HepG2 (cell line): Measurements from ENCODE around the gene PDGFRA. TPM values are rescaled to one million over a fixed set of nuclear protein-coding genes. Genes with fewer than 3 reads are reported as not detected.
"Not testable (repeated sequence)": the region's sequence is repeated elsewhere in the genome, so short reads cannot be mapped to it uniquely, and the experiment has no call there.

Experiments
- ATAC-seq: fragments of 200-7000 bp; cut with Tn5 transposase; 3 replicates; pipeline ENCODE4 v1.9.1; 2020; ENCODE audit warnings: mild to moderate bottlenecking, moderate library complexity
- BruUV-seq: library from RNA; stranded (reverse); fragments of 400-500 nt; replicated peaks from 2 replicates; lab custom pipeline; 2021; lab: Mats Ljungman, UMichigan
- CTCF ChIA-PET: fragments of 300-600 bp; formaldehyde crosslinking; extraction: SDS; loops from one replicate; lab custom pipeline; 2021; ENCODE audit warnings: low total read pairs, inconsistent platforms, low intra/inter-chr PET ratio; lab: Yijun Ruan, JAX
- POLR2A ChIA-PET: fragments of 350-600 bp; sonication (Branson Sonifier 250); formaldehyde crosslinking; loops from one replicate; lab custom pipeline; 2020; ENCODE audit warnings: antibody characterized with exemption, inconsistent platforms; lab: Yijun Ruan, JAX
- DNase-seq: peaks from one replicate; pipeline ENCODE4 v3.0.0-alpha.2; 2015; ENCODE audit warnings: low spot score
- FAIRE-seq: peaks from 3 replicates; lab custom pipeline; 2011; peaks lifted over from hg19 to GRCh38; lab: Jason Lieb, UNC
- H2AFZ ChIP-seq: one replicate; pipeline ENCODE4 v1.6.1; 2011; ENCODE audit warnings: low read length, inconsistent platforms
- H3K27ac ChIP-seq: fragments of 300-600 bp; 3 replicates; pipeline ENCODE4 v1.8.0; 2011; ENCODE audit warnings: mixed run types, mild to moderate bottlenecking, mixed read lengths, low read length, inconsistent platforms; ENCODE audit not compliant: insufficient read depth; ENCODE audit errors: extremely low read length
- H3K27me3 ChIP-seq, 2 experiments: fragments of 200-600 bp in 1 of 2; 2 replicates in 1 of 2; 3 replicates in 1 of 2; pipeline versions ENCODE4 v1.6.0 to v1.8.0; 2011; ENCODE audit warnings: low read length in 2 of 2, mild to moderate bottlenecking in 2 of 2, moderate library complexity in 2 of 2, inconsistent platforms in 1 of 2; ENCODE audit not compliant: insufficient read depth in 2 of 2, control insufficient read depth in 1 of 2
- H3K36me3 ChIP-seq, 2 experiments: fragments of 200-600 bp in 1 of 2; replicated peaks in 1 of 2; 2 replicates in 1 of 2; 3 replicates in 1 of 2; pipeline versions ENCODE4 v1.5.1 to v1.8.0; 2011; ENCODE audit warnings: low read length in 2 of 2, inconsistent platforms in 1 of 2; ENCODE audit not compliant: insufficient read depth in 2 of 2, control insufficient read depth in 1 of 2
- H3K4me1 ChIP-seq: 2 replicates; pipeline ENCODE4 v1.5.1; 2012; ENCODE audit warnings: low read length, inconsistent platforms; ENCODE audit not compliant: insufficient read depth
- H3K4me2 ChIP-seq: 2 replicates; pipeline ENCODE4 v1.6.0; 2011; ENCODE audit warnings: low read depth, low read length, inconsistent platforms
- H3K4me3 ChIP-seq, 3 experiments: fragments of 200-600 bp in 1 of 3; sonication (generic), shearing (Covaris generic) in 1 of 3; replicated peaks in 1 of 3; 2 replicates each; pipeline ENCODE4 v1.5.1; 2011 to 2016; ENCODE audit warnings: low read length in 3 of 3, inconsistent platforms in 2 of 3, low read depth in 2 of 3, mild to moderate bottlenecking in 2 of 3, control low read depth in 1 of 3, mixed read lengths in 1 of 3; ENCODE audit not compliant: insufficient read depth in 1 of 3
- H3K79me2 ChIP-seq: one replicate; pipeline ENCODE4 v1.6.1; 2011; ENCODE audit warnings: low read length, inconsistent platforms; ENCODE audit not compliant: insufficient read depth
- H3K9ac ChIP-seq: 2 replicates; pipeline ENCODE4 v1.6.0; 2011; ENCODE audit warnings: mild to moderate bottlenecking, low read depth, low read length, inconsistent platforms; ENCODE audit not compliant: insufficient read depth
- H3K9me3 ChIP-seq: 2 replicates; pipeline ENCODE4 v1.5.1; 2012; ENCODE audit warnings: mild to moderate bottlenecking, low read length
- H4K20me1 ChIP-seq: 2 replicates; pipeline ENCODE4 v1.6.0; 2011; ENCODE audit warnings: inconsistent platforms, mild to moderate bottlenecking, low read length, moderate library complexity; ENCODE audit not compliant: insufficient read depth
- ETV6 ChIP-seq: sonication (generic); formaldehyde crosslinking; conservative IDR thresholded peaks from 2 replicates; pipeline ENCODE4 v1.4.0; 2020; ENCODE audit warnings: missing genetic modification reagents
- HNRNPK ChIP-seq: fragments of 200-400 bp; formaldehyde crosslinking; IDR thresholded peaks from 2 replicates; pipeline ENCODE4 v1.6.1; 2018; ENCODE audit warnings: low read length, low read depth, moderate library complexity, mild to moderate bottlenecking; ENCODE audit not compliant: poor library complexity, severe bottlenecking
- NFAT5 ChIP-seq: sonication (generic); formaldehyde crosslinking; IDR thresholded peaks from 2 replicates; pipeline ENCODE4 v1.4.0; 2020; ENCODE audit warnings: missing genetic modification reagents
- TAF1 ChIP-seq: sonication (generic); formaldehyde crosslinking; IDR thresholded peaks from 2 replicates; pipeline ENCODE4 v1.4.0; 2020; ENCODE audit warnings: missing genetic modification reagents
- USF2 ChIP-seq, 2 experiments: sonication (generic) in 1 of 2; formaldehyde crosslinking in 1 of 2; IDR thresholded peaks; 2 replicates each; pipeline versions ENCODE4 v1.5.1 to v1.6.1; 2011 to 2020; ENCODE audit warnings: borderline replicate concordance in 1 of 2, low read depth in 1 of 2, low read length in 1 of 2, mild to moderate bottlenecking in 1 of 2, missing genetic modification reagents in 1 of 2, moderate library complexity in 1 of 2
- XRCC5 ChIP-seq: fragments of 200-400 bp; formaldehyde crosslinking; optimal IDR thresholded peaks from 2 replicates; pipeline ENCODE3; 2017; ENCODE audit warnings: mild to moderate bottlenecking, low read length
- ZNF362 ChIP-seq: sonication (generic); formaldehyde crosslinking; IDR thresholded peaks from 2 replicates; pipeline ENCODE4 v1.4.0; 2020; ENCODE audit warnings: missing genetic modification reagents, mild to moderate bottlenecking, borderline replicate concordance
- ZNF441 ChIP-seq: sonication (generic); formaldehyde crosslinking; IDR thresholded peaks from 2 replicates; pipeline ENCODE4 v1.7.0; 2021; ENCODE audit warnings: missing genetic modification reagents, borderline replicate concordance
- ZNF549 ChIP-seq: sonication (generic); formaldehyde crosslinking; IDR thresholded peaks from 2 replicates; pipeline ENCODE4 v1.5.0; 2020; ENCODE audit warnings: missing genetic modification reagents
- ZSCAN29 ChIP-seq: sonication (generic); formaldehyde crosslinking; conservative IDR thresholded peaks from 2 replicates; pipeline ENCODE4 v1.4.0; 2020; ENCODE audit warnings: mild to moderate bottlenecking, missing genetic modification reagents
- WGBS: methylation state at CpG from one replicate; pipeline ENCODE4 v1.1.6; 2017; ENCODE audit warnings: low lambda C conversion rate; 5-methylcytosine and 5-hydroxymethylcytosine counted together
- in situ Hi-C: cut with HindIII; loops from 2 replicates; pipeline ENCODE4 v1.10.0; 2017; ENCODE audit warnings: low pct_unique_long_range_greater_than_20kb; ENCODE audit not compliant: extremely low pct_ligation_motif_present
- intact Hi-C: fragments of 100-400 bp; cut with micrococcal nuclease; formaldehyde crosslinking; loops from one replicate; pipeline ENCODE4 v1.10.0; 2022; ENCODE audit not compliant: unreplicated experiment
- polyA plus RNA-seq, 8 experiments: library from polyadenylated mRNA; depleted of rRNA in 3 of 8; stranded (reverse) in 7 of 8; unstranded in 1 of 8; fragments of >200 nt; fragmentation: Illumina TruSeq in 4 of 8; extraction: Trizol in 4 of 8; gene quantifications; 2 replicates each; pipeline versions ENCODE4 v1.2.1 to v1.2.3, GENCODE V29; 2011 to 2016; ENCODE audit warnings: low read depth in 4 of 8, missing spikeins in 1 of 8, mixed read lengths in 1 of 8; ENCODE audit not compliant: insufficient read depth in 1 of 8
- total RNA-seq, 5 experiments: library from RNA; depleted of rRNA; stranded (reverse); fragments of >200 nt; fragmentation: Illumina TruSeq; extraction: Trizol; gene quantifications; 2 replicates each; pipeline ENCODE4 v1.2.3, GENCODE V29; 2016; ENCODE audit warnings: low read depth in 1 of 5

PDGFRA gene
- total and polyA plus RNA-seq, 2 of the 13 experiments (the other 11 are each of a cell fraction or from before 2014, with no cell fraction given): 0.04 TPM; not detected in 1

- POLR2A ChIA-PET, FAIRE-seq, CTCF ChIA-PET: not testable (repeated sequence)
These were observed 105.7 kb downstream of the PDGFRA start for GRCh38 chr4:54334769-54335168.

GRCh38 chr4:54337009-54337408 is 107.9 kb downstream of the PDGFRA start:
- ATAC-seq (no peak), FAIRE-seq (no peak), DNase-seq (no peak)
- intact Hi-C loops (no loop called here), in situ Hi-C loops (no loop called here)
- no TSS peak for BruUV-seq
- ChIA-PET POLR2A (no interaction called here), CTCF (no interaction called here)
- Histone ChIP-seq H3K36me3 (no peaks in the 10 kb centered on the region), H3K79me2 (no peaks in the 10 kb centered on the region), H3K9ac (no peak overlapping the region), H3K4me2 (no peak overlapping the region), H3K4me1 (no peaks in the 10 kb centered on the region), H3K27me3 (peaks cover 0 to 10% of the 10 kb centered on the region in 2 experiments; a peak in 2 of 5 replicates), H3K4me3 (no peak overlapping the region), H3K27ac (no peak overlapping the region), H4K20me1 (no peaks in the 10 kb centered on the region), H3K9me3 (no peaks in the 10 kb centered on the region), H2AFZ (no peak overlapping the region)
- 0% methylated on average over 1 of the region's 4 CpGs for WGBS
- TF ChIP-seq ZNF362 (CRISPR knock-in tag) (no peak), TAF1 (no peak), ZSCAN29 (CRISPR knock-in tag) (no peak), ZNF441 (no peak), XRCC5 (no peak), USF2 (IDR thresholded peaks at IDR 0.05; ENCODE audit: low read depth, low read length) (no peak), USF2 (CRISPR knock-in tag; IDR thresholded peaks at IDR 0.05; ENCODE audit: borderline replicate concordance) (no peak), ETV6 (no peak), ZNF549 (CRISPR knock-in tag) (no peak), NFAT5 (CRISPR knock-in tag) (no peak)

More at GRCh38 chr4:54334769-54335168, 105.7 kb downstream of the PDGFRA start:
- H3K4me1 ChIP-seq, H3K4me2 ChIP-seq, H3K4me3 ChIP-seq, H3K27ac ChIP-seq, ATAC-seq, in situ Hi-C loops, BruUV-seq, H3K36me3 ChIP-seq, H3K9ac ChIP-seq, H3K9me3 ChIP-seq, H2AFZ ChIP-seq, intact Hi-C loops, DNase-seq, H4K20me1 ChIP-seq, H3K79me2 ChIP-seq: not testable (repeated sequence)
- H3K27me3 ChIP-seq: peaks cover 0 to 10% of the 10 kb centered on the region in 2 experiments; a peak in 2 of 5 replicates
- peak; percentile 29 for TF ChIP-seq HNRNPK
